HG03196 (cell line): Measurements from ENCODE around the gene OR8I2.
"Not testable (repeated sequence)": the region's sequence is repeated elsewhere in the genome, so short reads cannot be mapped to it uniquely, and the experiment has no call there.

Experiments used
- ATAC-seq: cut with Tn5 transposase; IDR thresholded peaks from one replicate; pipeline ENCODE4 v1.9.1; 2021; ENCODE audit not compliant: unreplicated experiment

OR8I2 gene

DNA sequence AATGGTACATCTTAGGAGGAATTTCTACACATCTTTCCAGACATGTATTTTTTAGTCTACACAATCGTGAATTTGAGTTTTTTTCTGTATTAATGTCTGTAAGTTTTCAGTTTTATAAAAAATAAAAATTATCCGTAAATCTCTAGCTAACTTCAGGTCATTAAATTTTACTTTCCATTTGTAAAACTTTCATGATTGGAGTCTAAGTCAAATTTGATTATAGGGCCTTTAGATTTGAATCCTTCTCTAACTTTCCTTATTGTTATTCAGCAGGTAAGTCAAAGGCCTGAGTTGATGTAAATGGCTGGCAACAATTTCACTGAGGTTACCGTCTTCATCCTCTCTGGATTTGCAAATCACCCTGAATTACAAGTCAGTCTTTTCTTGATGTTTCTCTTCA lies at the start of gene OR8I2:
OR8I2 (plus strand) TSS at position 301 of the 400 bp plus-strand sequence; CDS start at position 301, 0 bp downstream.
- ATAC-seq: no peak

DNA sequence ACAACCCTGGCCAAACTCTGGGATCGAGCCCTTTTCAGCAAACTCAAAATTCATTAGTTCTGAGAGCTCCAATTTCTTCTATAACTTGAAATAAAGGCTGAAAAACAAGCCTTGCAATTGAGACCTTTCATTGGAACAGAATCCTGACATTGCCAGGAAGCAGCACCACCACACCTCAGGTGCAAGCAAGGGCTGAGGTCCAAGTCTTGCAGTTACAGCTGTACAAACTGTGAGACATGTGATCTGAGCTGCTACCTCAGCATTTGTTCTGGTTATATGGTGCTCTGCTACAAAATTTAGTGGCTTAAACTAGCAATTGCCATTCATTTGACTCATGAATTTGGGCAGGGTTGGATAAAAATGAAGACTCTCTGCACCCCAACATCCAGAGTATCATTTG lies 47.6 kb upstream of the OR8I2 start:
- no peak for ATAC-seq

DNA sequence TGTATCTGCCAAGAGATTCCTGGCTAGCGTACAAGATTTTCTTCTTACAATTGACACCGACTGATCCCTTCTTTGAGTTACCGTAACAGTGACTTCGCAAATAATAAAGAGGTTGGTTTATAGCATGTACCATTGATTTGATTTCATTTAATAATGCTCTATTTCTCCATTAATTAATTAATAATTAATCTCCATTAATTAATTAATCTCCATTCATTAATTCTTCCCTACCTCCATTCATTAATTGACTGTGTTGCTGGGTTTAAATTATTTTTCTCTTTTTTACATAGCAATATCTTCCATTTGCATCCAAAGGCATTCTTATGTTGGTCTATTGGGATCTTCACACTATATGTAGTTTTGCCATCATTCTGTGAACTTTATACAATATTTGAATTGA lies 44.6 kb upstream of the OR8I2 start:
- ATAC-seq: no peak

DNA sequence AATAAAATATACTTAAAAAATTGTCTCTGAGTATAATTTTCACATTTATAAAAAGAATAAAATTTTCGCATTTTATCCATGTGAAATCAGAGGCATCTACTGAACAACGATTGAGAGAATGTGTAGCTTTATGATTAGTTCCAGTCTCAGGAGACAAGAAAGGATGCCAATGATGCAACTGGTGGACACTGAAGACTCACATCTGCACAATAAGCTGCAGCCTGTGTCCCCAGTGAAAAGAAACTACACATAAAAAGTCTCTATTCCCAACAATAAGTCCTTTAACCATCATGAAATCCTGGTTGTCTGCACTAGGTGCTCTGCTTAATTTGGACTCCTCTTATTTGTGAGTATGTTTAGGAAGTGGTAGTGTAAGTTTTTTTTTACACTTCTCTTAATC lies 43.6 kb upstream of the OR8I2 start:
- ATAC-seq: no peak

DNA sequence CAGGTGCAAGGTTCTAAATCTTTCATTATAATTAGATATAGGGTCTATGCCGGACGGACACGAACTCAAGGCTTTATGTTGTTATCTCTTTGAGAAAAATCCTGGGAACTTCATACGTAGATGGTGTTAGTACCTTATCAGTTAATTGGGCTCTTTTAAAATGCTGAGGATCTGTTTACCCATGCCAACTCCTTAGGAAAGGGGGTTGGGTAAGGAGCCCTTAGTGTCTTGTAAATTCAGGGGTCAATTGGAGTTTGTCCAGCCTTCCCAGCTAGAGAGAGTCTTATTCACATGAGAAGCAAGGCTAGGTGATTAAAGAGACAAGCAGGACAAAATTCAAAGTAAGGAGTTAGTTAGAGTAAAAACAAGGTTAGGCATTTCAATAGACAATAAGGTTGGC lies 36.7 kb upstream of the OR8I2 start:
- ATAC-seq: not testable (repeated sequence)

DNA sequence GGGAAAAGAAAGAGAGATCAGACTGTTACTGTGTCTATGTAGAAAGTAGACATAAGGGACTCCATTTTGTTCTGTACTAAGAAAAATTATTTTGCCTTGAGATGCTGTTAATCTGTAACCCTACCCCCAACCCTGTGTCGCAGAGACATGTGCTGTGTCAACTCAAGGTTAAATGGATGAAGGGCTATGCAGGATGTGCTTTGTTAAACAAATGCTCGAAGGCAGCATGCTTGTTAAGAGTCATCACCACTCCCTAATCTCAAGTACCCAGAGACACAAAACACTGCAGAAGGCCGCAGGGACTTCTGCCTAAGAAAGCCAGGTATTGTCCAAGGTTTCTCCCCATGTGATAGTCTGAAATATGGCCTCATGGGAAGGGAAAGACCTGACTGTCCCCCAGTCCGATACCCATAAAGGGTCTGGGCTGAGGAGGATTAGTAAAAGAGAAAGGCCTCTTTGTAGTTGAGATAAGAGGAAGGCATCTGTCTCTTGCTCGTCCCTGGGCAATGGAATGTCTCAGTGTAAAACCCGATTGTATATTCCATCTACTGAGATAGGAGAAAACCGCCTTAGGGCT lies 35.4 kb upstream of the OR8I2 start:
- ATAC-seq: not testable (repeated sequence)

DNA sequence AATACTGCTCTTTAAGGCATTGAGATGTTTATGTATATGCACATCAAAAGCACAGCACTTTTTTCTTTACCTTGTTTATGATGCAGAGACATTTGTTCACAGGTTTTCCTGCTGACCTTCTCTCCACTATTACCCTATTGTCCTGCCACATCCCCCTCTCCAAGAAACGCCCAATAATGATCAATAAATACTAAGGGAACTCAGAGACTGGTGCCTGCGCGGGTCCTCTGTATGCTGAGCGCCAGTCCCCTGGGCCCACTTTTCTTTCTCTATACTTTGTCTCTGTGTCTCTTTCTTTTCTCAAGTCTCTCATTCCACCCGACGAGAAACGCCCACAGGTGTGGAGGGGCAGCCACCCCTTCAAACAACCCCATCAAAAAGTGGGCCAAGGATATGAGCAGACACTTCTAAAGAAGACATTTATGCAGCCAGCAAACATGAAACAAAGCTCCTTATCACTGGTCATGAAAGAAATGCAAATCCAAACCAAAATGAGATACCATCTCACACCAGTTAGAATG lies 34.8 kb upstream of the OR8I2 start:
- ATAC-seq: not testable (repeated sequence)

DNA sequence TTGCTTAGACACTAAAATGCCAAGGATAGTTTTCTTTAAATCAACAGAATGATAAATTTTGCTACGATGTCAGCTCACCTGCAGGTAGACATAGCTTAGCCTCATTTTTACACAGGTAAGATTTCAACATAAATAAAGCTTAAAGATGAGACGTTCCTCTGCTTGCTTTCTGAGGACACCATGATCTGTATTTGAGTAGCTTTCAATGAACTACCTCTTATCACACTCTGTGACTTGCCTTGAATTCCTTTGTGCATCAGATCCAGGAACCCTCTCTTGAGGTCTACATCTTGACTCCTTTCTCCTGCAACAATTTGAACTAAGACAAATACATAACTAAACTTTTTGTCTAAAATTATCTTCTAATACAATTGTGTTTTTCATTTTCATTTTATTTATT lies 26.1 kb upstream of the OR8I2 start:
- ATAC-seq: no peak

DNA sequence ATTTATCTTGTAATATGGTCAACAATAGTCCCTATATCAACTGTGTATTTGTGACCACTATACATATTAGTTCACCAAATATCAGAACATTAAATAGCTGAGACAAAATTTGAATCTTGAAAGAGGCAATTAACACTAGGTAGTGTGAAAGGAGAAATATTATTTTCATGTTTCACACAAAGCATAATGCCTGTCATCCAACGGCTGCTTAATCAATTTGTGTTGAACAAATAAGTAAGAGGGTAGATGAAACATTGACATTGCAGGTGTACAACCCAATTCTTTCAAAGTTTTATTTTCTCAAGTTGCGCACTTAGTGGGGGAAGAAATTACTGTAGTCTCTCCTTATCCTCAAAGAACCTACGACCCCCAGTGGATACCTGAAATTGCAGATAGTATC lies 3.4 kb upstream of the OR8I2 start:
- no peak for ATAC-seq

DNA sequence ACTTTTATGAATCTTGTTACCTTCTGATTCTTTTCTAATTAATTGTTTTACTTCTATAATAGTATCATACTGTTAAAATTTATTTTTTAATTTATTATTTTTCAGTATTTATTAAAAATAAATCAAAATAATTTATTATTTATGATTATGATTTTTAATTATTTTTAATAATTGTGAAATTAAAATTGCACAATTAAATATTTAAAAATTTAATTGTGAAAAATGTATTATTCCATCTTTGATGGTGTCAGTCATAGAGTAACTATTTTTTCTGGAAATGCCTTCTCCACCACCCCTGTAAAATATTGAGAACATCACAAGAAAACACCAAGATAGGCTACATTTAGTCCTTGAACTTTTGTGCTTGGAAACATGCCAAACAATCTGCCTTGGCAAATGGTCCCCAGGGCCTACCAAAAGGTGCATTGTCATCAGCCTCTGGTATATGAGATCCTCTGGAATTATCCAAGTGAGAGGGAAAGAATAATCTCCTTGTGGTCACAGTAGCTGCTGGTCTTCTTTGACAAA lies 10.2 kb downstream of the OR8I2 start, which contains the start of gene OR8H2:
OR8H2 (plus strand) TSS at position 478 of the 528 bp plus-strand sequence. CDS start 1,356 bp downstream, outside the sequence.
- ATAC-seq: no peak

DNA sequence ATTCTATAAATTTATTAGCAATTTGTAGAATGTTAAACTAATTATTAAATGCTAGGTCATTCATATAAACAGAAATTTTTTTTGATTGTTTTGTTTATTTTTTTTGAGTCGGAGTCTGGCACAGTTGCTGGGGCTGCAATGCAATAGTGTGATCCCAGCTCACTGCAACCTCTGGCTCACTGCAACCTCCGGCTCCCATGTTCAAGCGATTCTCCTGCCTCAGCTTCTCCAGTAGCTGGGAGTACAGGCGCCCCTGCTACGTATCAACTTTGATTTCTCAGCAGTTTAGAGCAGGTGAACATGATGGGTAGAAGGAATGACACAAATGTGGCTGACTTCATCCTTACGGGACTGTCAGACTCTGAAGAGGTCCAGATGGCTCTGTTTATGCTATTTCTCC lies 29.0 kb downstream of the OR8I2 start, which contains the start of gene OR8H3:
OR8H3 (plus strand) TSS at position 301 of the 400 bp plus-strand sequence; CDS start at position 301, 0 bp downstream.
- no peak for ATAC-seq

DNA sequence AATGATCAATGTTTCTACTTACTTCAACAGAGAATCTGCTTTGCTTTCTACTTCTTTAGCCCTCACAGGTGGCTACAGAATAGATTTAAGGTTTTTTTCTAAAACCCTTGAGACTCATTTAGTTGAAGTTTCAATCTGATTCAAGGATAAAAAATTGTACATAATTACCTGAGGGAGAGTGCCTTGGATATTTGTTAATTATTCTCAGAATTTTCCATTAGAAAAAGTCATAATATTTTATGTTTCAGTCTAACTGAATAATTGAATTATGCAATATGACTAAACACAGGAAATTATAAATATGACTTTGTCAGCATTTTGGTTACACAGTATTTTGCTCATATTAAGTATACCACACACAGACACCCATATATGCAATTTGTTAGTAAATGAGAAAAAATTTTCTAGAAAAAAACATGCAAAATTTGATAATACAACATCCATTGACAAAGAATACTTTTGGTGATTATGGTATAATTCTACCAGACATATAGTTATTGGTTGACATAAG lies 47.1 kb downstream of the OR8I2 start, which contains the start of gene OR8J3:
OR8J3 (minus strand) TSS at position 51 of the 511 bp plus-strand sequence. CDS start 2,483 bp downstream, outside the sequence.
- no peak for ATAC-seq

DNA sequence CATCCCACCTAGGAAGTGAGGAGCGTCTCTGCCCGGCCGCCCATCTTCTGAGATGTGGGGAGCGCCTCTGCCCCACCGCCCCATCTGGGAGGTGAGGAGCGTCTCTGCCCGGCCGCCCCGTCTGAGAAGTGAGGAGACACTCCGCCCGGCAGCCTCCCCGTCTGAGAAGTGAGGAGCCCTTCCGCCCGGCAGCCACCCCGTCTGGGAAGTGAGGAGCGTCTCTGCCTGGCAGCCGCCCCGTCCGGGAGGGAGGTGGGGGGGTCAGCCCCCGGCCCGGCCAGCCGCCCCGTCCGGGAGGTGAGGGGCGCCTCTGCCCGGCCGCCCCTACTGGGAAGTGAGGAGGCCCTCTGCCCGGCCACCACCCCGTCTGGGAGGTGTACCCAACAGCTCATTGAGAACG lies 50.6 kb downstream of the OR8I2 start:
- ATAC-seq: not testable (repeated sequence)
